ENCODE results near the gene THAP3. TPM values are rescaled to one million over a fixed set of nuclear protein-coding genes. Genes with fewer than 3 reads are reported as not detected.
A peak's percentile ranks its signal among the peaks of the same experiment; 100 is the strongest.

Gene THAP3
- total RNA-seq, 4 donors from 2014 or later: 16.3 to 36.9 (median 27.7) TPM

- no peak overlapping the region for H3K27ac ChIP-seq
- H3K9me3 ChIP-seq: no peaks in the 10 kb centered on the region
- peaks cover 0 to 68% (median 28%) of the 10 kb centered on the region in 3 donors for H3K4me1 ChIP-seq
- H3K27me3 ChIP-seq: no peaks in the 10 kb centered on the region
- 56 to 72% methylated on average over 2 to 12 of the region's 21 CpGs for WGBS, 2 donors (ENCODE audit: low coverage in 1 of 2)
- TF ChIP-seq POLR2AphosphoS5 (IDR thresholded peaks at IDR 0.05): peak; percentile 16
- TF ChIP-seq CTCF (IDR thresholded peaks at IDR 0.05): peak in 2 of 4 experiments; percentile 16 to 20
- TF ChIP-seq POLR2A (IDR thresholded peaks at IDR 0.05): no peak
- peaks cover 0 to 35% of the 10 kb centered on the region in 2 donors for H3K36me3 ChIP-seq
- no peak overlapping the region for H3K4me3 ChIP-seq
- no peak for ATAC-seq
These were observed 40.3 kb upstream of the THAP3 start for GRCh38 chr1:6584126-6585080.

GRCh38 chr1:6585081-6585722 is 39.5 kb upstream of the THAP3 start:
- 78 to 85% methylated on average over 5 to 9 of the region's 12 CpGs for WGBS, 2 donors (ENCODE audit: low coverage in 1 of 2)
- Histone ChIP-seq H3K27me3 (no peaks in the 10 kb centered on the region), H3K4me3 (no peak overlapping the region), H3K36me3 (peaks cover 0 to 43% of the 10 kb centered on the region in 2 donors), H3K27ac (peak overlapping the region in 1 of 4 donors; percentile 59), H3K4me1 (peaks cover 0 to 73% (median 28%) of the 10 kb centered on the region in 3 donors), H3K9me3 (no peaks in the 10 kb centered on the region)
- TF ChIP-seq POLR2AphosphoS5 (IDR thresholded peaks at IDR 0.05): no peak
- no peak for TF ChIP-seq POLR2A (IDR thresholded peaks at IDR 0.05)
- TF ChIP-seq EP300 (IDR thresholded peaks at IDR 0.05): no peak
- no peak for TF ChIP-seq CTCF (IDR thresholded peaks at IDR 0.05)
- ATAC-seq: no peak

DNA sequence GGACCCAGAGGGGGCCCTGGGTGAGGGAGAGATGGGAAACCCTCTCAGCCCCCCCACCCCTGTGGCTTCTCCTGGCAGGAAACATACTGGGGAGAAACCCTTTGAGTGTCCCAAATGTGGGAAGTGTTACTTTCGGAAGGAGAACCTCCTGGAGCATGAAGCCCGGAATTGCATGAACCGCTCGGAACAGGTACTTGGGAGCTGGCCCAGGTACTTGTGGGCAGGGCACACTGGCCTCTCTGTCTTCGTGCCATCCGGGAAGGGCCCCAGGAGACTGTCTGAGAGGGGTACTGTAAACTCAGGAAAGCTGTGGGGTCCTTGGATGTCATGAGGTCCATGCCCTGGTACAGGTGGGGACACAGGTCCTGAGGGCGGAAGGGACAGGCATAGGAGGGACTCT is 38.8 kb upstream of the THAP3 start:
- peaks cover 0 to 49% of the 10 kb centered on the region in 2 donors for H3K36me3 ChIP-seq
- peak overlapping the region in 3 of 4 donors; percentile 42 to 62 (median 59) for H3K27ac ChIP-seq
- H3K9me3 ChIP-seq: no peaks in the 10 kb centered on the region
- ATAC-seq: no peak
- H3K4me3 ChIP-seq: no peak overlapping the region
- TF ChIP-seq CTCF (IDR thresholded peaks at IDR 0.05) (no peak), POLR2AphosphoS5 (IDR thresholded peaks at IDR 0.05) (no peak), EP300 (IDR thresholded peaks at IDR 0.05) (no peak), POLR2A (IDR thresholded peaks at IDR 0.05) (no peak)
- no peaks in the 10 kb centered on the region for H3K27me3 ChIP-seq
- WGBS, 2 donors (ENCODE audit: low coverage in 1 of 2): no CpG with 5 or more reads among the region's 7 CpGs
- peaks cover 0 to 72% (median 22%) of the 10 kb centered on the region in 3 donors for H3K4me1 ChIP-seq

DNA sequence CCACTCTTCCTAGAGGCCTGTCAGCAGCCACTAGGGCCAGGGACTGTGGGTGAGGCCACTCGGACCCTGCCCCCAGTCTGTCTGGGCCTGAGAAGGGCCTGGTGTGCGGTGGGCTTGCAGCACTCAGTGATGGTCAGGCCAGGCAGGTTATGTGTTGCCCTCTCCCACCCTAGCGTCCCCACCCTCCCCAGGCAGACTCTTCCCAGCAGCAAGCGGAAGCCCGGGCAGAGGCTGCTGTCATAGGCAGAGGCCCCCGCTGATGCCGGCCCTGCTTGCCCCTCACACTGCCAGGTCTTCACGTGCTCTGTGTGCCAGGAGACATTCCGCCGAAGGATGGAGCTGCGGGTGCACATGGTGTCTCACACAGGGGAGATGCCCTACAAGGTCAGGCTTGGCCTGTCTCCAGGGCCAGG is 38.3 kb upstream of the THAP3 start:
- H3K27me3 ChIP-seq: no peaks in the 10 kb centered on the region
- no CpG with 5 or more reads among the region's 11 CpGs for WGBS, 2 donors (ENCODE audit: low coverage in 1 of 2)
- peaks cover 0 to 55% of the 10 kb centered on the region in 2 donors for H3K36me3 ChIP-seq
- no peak overlapping the region for H3K4me3 ChIP-seq
- H3K27ac ChIP-seq: peak overlapping the region in 3 of 4 donors; percentile 42 to 62 (median 59)
- ATAC-seq: peak; percentile 31
- no peak for TF ChIP-seq EP300 (IDR thresholded peaks at IDR 0.05)
- TF ChIP-seq POLR2AphosphoS5 (IDR thresholded peaks at IDR 0.05): no peak
- no peak for TF ChIP-seq CTCF (IDR thresholded peaks at IDR 0.05)
- no peak for TF ChIP-seq POLR2A (IDR thresholded peaks at IDR 0.05)
- H3K4me1 ChIP-seq: peaks cover 0 to 72% (median 16%) of the 10 kb centered on the region in 3 donors
- H3K9me3 ChIP-seq: no peaks in the 10 kb centered on the region

All from gastroesophageal sphincter (tissue), 4 donors.